ENCODE measurements around the gene DGKG. TPM values are rescaled to one million over a fixed set of nuclear protein-coding genes. Genes with fewer than 3 reads are reported as not detected.

The DGKG gene
- total and polyA plus RNA-seq, 4 donors: 0.84 to 7.8 (median 1.7) TPM

DNA sequence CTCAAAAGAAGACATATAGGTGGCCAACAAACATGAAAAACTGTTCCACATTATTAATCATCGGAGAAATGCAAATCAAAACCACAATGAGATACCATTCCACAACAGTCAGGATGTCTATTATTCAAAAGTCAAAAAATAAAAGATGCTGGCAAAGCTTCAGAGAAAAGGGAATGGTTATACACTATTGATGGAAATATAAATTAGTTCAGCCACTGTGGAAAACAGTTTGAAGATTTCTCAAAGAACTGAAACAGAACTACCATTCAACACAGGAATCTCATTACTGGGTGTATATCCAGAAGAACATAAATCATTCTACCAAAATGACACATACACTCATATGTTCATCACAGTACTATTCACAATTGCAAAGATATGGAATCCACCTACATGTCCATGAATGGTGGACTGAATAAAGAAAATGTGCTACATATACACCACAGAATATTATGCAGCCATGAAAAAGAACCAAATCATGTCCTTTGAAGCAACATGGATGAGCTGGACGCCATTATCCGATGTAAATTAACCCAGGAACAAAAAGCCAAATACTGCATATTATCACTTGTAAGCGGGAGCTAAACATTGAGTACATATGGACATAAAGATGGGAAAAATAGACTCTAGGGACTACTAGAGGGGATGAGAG, 32.7 kb upstream of the DGKG start (continued):
- TF ChIP-seq MAX (IDR thresholded peaks at IDR 0.05) (no peak), GABPA (IDR thresholded peaks at IDR 0.05 in 1 of 2, conservative IDR thresholded peaks at IDR 0.05 in 1 of 2) (no peak)

GRCh38 chr3:186386883-186387560, 25.0 kb upstream of the DGKG start:
- H3K27me3 ChIP-seq (ENCODE audit: control insufficient read depth in 4 of 4, insufficient read depth in 4 of 4, low read length in 3 of 4): no peaks in the 10 kb centered on the region
- DNase-seq (ENCODE audit: low spot score): no peak
- H3K36me3 ChIP-seq (ENCODE audit: control insufficient read depth in 4 of 4, insufficient read depth in 3 of 4, low read depth in 1 of 4, low read length in 3 of 4): no peaks in the 10 kb centered on the region
- H3K9me3 ChIP-seq (ENCODE audit: control insufficient read depth in 4 of 4, low read length in 3 of 4): no peaks in the 10 kb centered on the region
- TF ChIP-seq JUND (IDR thresholded peaks at IDR 0.05) (no peak), TAF1 (conservative IDR thresholded peaks at IDR 0.05) (no peak), YY1 (IDR thresholded peaks at IDR 0.05) (no peak)
- no peak overlapping the region for H3K4me3 ChIP-seq (ENCODE audit: low read depth in 1 of 3, low read length in 3 of 3)
- H3K4me1 ChIP-seq (ENCODE audit: control insufficient read depth in 4 of 4, insufficient read depth in 4 of 4, low read length in 3 of 4): peaks cover 0 to 7% (median 3%) of the 10 kb centered on the region in 4 donors
- 93% methylated on average over 4 of the region's 4 CpGs for WGBS
- no peak overlapping the region for H3K27ac ChIP-seq (ENCODE audit: low read depth in 1 of 2, low read length in 2 of 2)
- H3K9ac ChIP-seq (ENCODE audit: low read depth in 1 of 2, low read length in 2 of 2): no peak overlapping the region

- H3K9ac ChIP-seq (ENCODE audit: low read depth in 1 of 2, low read length in 2 of 2): no peak overlapping the region
- no peak for TF ChIP-seq ZBTB33 (IDR thresholded peaks at IDR 0.05)
- TF ChIP-seq FOXA2 (IDR thresholded peaks at IDR 0.05): no peak
- no peak for TF ChIP-seq EGR1 (IDR thresholded peaks at IDR 0.05; ENCODE audit: low read depth in 2 of 2)
- no peak for TF ChIP-seq RAD21 (IDR thresholded peaks at IDR 0.05)
- no peak for TF ChIP-seq SP1 (IDR thresholded peaks at IDR 0.05)
- TF ChIP-seq GABPA (IDR thresholded peaks at IDR 0.05 in 1 of 2, conservative IDR thresholded peaks at IDR 0.05 in 1 of 2): no peak
- TF ChIP-seq YY1 (IDR thresholded peaks at IDR 0.05): no peak
- no peak for TF ChIP-seq CTCF (IDR thresholded peaks at IDR 0.05; ENCODE audit: low read depth, low read length, missing input control)
- TF ChIP-seq MAX (IDR thresholded peaks at IDR 0.05): no peak
- 93% methylated on average over 5 of the region's 5 CpGs for WGBS
- no peak overlapping the region for H3K27ac ChIP-seq (ENCODE audit: low read depth in 1 of 2, low read length in 2 of 2)
- H3K27me3 ChIP-seq (ENCODE audit: control insufficient read depth in 4 of 4, insufficient read depth in 4 of 4, low read length in 3 of 4): no peaks in the 10 kb centered on the region
- H3K9me3 ChIP-seq (ENCODE audit: control insufficient read depth in 4 of 4, low read length in 3 of 4): no peaks in the 10 kb centered on the region
- H3K36me3 ChIP-seq (ENCODE audit: control insufficient read depth in 4 of 4, insufficient read depth in 3 of 4, low read depth in 1 of 4, low read length in 3 of 4): no peaks in the 10 kb centered on the region
- H3K4me3 ChIP-seq (ENCODE audit: low read depth in 1 of 3, low read length in 3 of 3): no peak overlapping the region
- peaks cover 0 to 14% (median 8%) of the 10 kb centered on the region in 4 donors for H3K4me1 ChIP-seq (ENCODE audit: control insufficient read depth in 4 of 4, insufficient read depth in 4 of 4, low read length in 3 of 4)
- DNase-seq (ENCODE audit: low spot score): no peak
These were observed 24.0 kb upstream of the DGKG start for GRCh38 chr3:186385856-186386602.

Measured in liver (tissue), 9 donors.